IPS-15b (cell line): ENCODE measurements around the gene SENP6.

Source experiments
- H3K27me3 ChIP-seq: one replicate; pipeline ENCODE4 v1.6.1; 2013; ENCODE audit warnings: low read length; ENCODE audit not compliant: control insufficient read depth, insufficient read depth
- H3K36me3 ChIP-seq: one replicate; pipeline ENCODE4 v1.6.1; 2013; ENCODE audit warnings: low read length; ENCODE audit not compliant: control insufficient read depth, insufficient read depth
- H3K4me1 ChIP-seq: one replicate; pipeline ENCODE4 v1.6.1; 2013; ENCODE audit warnings: mild to moderate bottlenecking, low read length; ENCODE audit not compliant: control insufficient read depth, insufficient read depth
- H3K4me3 ChIP-seq: one replicate; pipeline ENCODE4 v1.5.1; 2013; ENCODE audit warnings: low read depth, low read length
- H3K9ac ChIP-seq: one replicate; pipeline ENCODE4 v1.6.1; 2013; ENCODE audit warnings: low read depth, mild to moderate bottlenecking, low read length
- H3K9me3 ChIP-seq: one replicate; pipeline ENCODE4 v1.6.1; 2013; ENCODE audit warnings: mild to moderate bottlenecking, low read length; ENCODE audit not compliant: control insufficient read depth, insufficient read depth

The SENP6 gene

DNA sequence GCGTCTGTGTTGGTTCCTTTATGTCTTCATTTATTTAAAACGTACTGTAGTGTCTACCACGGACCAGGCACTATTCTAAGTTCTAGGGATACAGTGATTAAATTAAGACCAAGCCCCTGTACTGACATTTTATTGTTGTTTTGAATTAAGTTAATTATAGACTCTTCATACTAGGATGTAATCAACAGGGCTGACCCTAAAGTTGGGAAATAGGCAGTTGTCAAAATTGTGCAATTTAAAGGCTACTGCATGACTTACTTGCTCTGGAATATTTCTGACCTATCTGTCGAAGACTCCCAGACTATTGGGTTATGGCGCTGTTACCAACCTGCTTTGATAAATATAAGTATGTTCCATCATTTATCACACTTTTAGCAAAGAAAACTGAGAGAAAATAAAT, 154.0 kb downstream of the SENP6 start:
- H3K9me3 ChIP-seq: no peaks in the 10 kb centered on the region

DNA sequence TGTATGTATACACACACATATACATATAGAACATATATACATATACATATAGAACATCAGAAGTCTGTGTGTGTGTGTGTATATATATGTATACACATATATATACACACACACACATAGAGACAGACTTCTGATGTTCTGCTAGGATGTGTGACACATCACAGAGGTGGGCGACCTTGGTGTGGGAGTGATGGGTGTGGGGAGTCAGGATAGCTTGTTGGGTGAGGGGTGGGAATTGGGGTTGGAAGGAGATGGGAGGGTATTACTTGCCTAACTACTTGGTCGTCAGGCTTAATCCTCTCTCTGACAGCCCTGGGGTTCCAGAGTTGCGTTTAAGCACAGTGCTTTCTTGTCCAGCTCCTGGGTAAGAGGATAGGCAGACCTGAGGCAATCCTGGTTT, 155.6 kb downstream of the SENP6 start:
- Histone ChIP-seq H3K27me3 (no peaks in the 10 kb centered on the region), H3K9ac (no peak overlapping the region), H3K4me1 (no peaks in the 10 kb centered on the region), H3K4me3 (no peak overlapping the region), H3K9me3 (no peaks in the 10 kb centered on the region), H3K36me3 (no peaks in the 10 kb centered on the region)

More for the DNA sequence above, 154.0 kb downstream of the SENP6 start:
- Histone ChIP-seq H3K4me1 (no peaks in the 10 kb centered on the region), H3K9ac (no peak overlapping the region), H3K27me3 (no peaks in the 10 kb centered on the region), H3K4me3 (no peak overlapping the region), H3K36me3 (no peaks in the 10 kb centered on the region)

DNA sequence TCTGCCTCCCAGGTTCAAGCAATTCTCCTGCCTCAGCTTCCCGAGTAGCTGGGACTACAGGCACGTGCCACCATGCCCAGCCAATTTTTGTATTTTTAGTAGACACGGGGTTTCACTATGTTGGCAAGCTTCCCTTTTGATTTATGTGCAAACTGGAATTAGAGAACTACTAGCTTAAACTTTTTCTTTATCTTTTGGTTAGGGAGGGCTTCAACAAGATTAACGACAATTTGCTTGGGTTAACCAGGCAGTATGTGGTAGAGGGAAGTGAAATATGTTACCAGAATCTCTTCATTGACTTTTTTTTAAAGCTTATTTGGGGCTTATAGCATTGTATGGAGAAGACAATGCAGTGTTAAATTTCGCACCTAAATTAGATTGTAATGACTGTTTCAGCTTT, 156.4 kb downstream of the SENP6 start:
- no peaks in the 10 kb centered on the region for H3K9me3 ChIP-seq
- H3K4me3 ChIP-seq: no peak overlapping the region
- H3K9ac ChIP-seq: no peak overlapping the region
- no peaks in the 10 kb centered on the region for H3K4me1 ChIP-seq
- H3K27me3 ChIP-seq: no peaks in the 10 kb centered on the region
- no peaks in the 10 kb centered on the region for H3K36me3 ChIP-seq

DNA sequence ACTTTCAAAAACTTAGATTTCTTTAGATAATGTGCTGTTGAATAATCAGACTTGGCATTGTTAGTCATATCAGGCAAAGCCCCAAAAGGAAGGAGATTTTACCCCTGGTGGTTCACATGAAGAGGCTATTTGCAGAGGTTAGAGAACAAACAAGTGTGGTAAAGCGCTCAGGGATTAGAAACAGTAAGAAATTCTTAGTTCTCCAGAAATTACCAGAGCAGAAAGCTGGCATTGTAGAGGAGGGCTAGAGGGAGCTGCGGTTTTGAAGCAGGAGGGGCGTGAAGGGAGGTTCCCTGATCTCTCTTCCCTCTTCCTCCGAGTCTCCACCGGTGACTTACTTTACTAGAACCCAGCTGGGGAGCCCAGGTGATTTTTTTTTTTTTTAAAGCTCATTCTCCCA, 157.5 kb downstream of the SENP6 start:
- no peaks in the 10 kb centered on the region for H3K4me1 ChIP-seq
- no peaks in the 10 kb centered on the region for H3K36me3 ChIP-seq
- H3K4me3 ChIP-seq: no peak overlapping the region
- H3K27me3 ChIP-seq: no peaks in the 10 kb centered on the region
- H3K9ac ChIP-seq: no peak overlapping the region
- H3K9me3 ChIP-seq: no peaks in the 10 kb centered on the region

DNA sequence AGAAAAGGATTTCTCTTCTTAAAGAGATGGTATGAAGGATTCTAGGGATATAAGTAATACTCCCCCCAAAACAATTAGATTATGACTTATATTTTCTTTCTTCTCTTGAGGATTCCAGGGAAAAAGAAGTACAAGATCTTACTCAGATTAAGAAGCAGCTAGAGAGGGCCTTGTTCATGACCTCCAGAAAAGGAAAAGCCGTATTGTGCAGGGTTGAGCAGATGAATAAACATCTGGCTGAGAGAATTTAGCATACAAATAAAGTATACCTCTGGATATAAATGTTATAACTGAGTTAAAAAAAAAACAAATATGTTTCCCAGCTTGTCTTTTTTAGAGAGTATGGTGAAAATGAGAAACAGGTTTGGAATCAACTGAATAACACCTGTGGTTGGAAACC, 158.6 kb downstream of the SENP6 start:
- Histone ChIP-seq H3K4me3 (no peak overlapping the region), H3K27me3 (no peaks in the 10 kb centered on the region), H3K36me3 (no peaks in the 10 kb centered on the region), H3K9ac (no peak overlapping the region), H3K9me3 (no peaks in the 10 kb centered on the region), H3K4me1 (no peaks in the 10 kb centered on the region)

GRCh38 chr6:75761489-75761888, 159.8 kb downstream of the SENP6 start:
- H3K4me1 ChIP-seq: no peaks in the 10 kb centered on the region
- no peaks in the 10 kb centered on the region for H3K36me3 ChIP-seq
- H3K9me3 ChIP-seq: no peaks in the 10 kb centered on the region
- no peak overlapping the region for H3K4me3 ChIP-seq
- H3K27me3 ChIP-seq: no peaks in the 10 kb centered on the region
- H3K9ac ChIP-seq: no peak overlapping the region

GRCh38 chr6:75762063-75762462, 160.4 kb downstream of the SENP6 start:
- H3K9me3 ChIP-seq: no peaks in the 10 kb centered on the region
- no peak overlapping the region for H3K4me3 ChIP-seq
- no peak overlapping the region for H3K9ac ChIP-seq
- H3K36me3 ChIP-seq: no peaks in the 10 kb centered on the region
- H3K4me1 ChIP-seq: no peaks in the 10 kb centered on the region
- H3K27me3 ChIP-seq: no peaks in the 10 kb centered on the region

- H3K9ac ChIP-seq: no peak overlapping the region
- H3K4me3 ChIP-seq: no peak overlapping the region
- H3K27me3 ChIP-seq: no peaks in the 10 kb centered on the region
- H3K36me3 ChIP-seq: no peaks in the 10 kb centered on the region
- H3K4me1 ChIP-seq: no peaks in the 10 kb centered on the region
- no peaks in the 10 kb centered on the region for H3K9me3 ChIP-seq
Observed at GRCh38 chr6:75766387-75766786, 164.7 kb downstream of the SENP6 start.
